ENCODE measurements around the gene RHBDL2. TPM values are rescaled to one million over a fixed set of nuclear protein-coding genes. Genes with fewer than 3 reads are reported as not detected.
"Not testable (repeated sequence)": the region's sequence is repeated elsewhere in the genome, so short reads cannot be mapped to it uniquely, and the experiment has no call there.

The RHBDL2 gene
- 0.35 TPM for total RNA-seq
- 1 to 10 TPM in 1 of 8 donors, under 1 TPM in 7; 0.35 to 1.1 (median 0.60) TPM for polyA plus RNA-seq (ENCODE audit: insufficient read depth in 1 of 8, insufficient read length in 8 of 8, low replicate concordance in 1 of 8)
- long read RNA-seq, donor 1, result 0 reads
- long read RNA-seq, donor 2, result 0 reads
- long read RNA-seq, donor 3, result 0 reads
- long read RNA-seq, donor 4, result 0 reads
- long read RNA-seq, donor 5, partial matches to known transcripts, result 110 of 172 reads
- long read RNA-seq, donor 5, other reads (novel, unspliced or antisense), result 62 of 172 reads
- long read RNA-seq, donor 6, partial matches to known transcripts, result 0 of 8 reads
- long read RNA-seq, donor 6, other reads (novel, unspliced or antisense), result 8 of 8 reads
- long read RNA-seq, donor 7, result 0 reads
- long read RNA-seq, donor 8, result 0 reads
- long read RNA-seq, donor 9, result 0 reads
- long read RNA-seq, donor 10, result 0 reads
- long read RNA-seq, donor 11, partial matches to known transcripts, result 0 of 1 reads
- long read RNA-seq, donor 11, other reads (novel, unspliced or antisense), result 0 of 1 reads

- peak; percentile 50 for DNase-seq
- H3K9me3 ChIP-seq (replicated peaks; ENCODE audit: control insufficient read depth, low read depth, low read length), result no peaks in the 10 kb centered on the region
- 17% methylated on average over 8 of the region's 14 CpGs for WGBS (ENCODE audit: insufficient coverage)
- H3K4me3 ChIP-seq (ENCODE audit: low read length), result peak within 1 kb of the TSS; percentile 31
- peaks cover 10% of the 10 kb centered on the region for H3K4me1 ChIP-seq (ENCODE audit: control insufficient read depth, insufficient read depth, low read length)
- no peaks in the 10 kb centered on the region for H3K36me3 ChIP-seq (ENCODE audit: control insufficient read depth, insufficient read depth, low read length)
- H3K27me3 ChIP-seq (ENCODE audit: control insufficient read depth, insufficient read depth, low read length), result no peaks in the 10 kb centered on the region
- no peak within 1 kb of the TSS for H3K27ac ChIP-seq (ENCODE audit: low read length)
Observed at GRCh38 chr1:38941527-38942019, at the start of gene RHBDL2. Gene RHBDL2 (minus strand): TSS chr1:38941830. CDS start chr1:38919212, 22,618 bp downstream.

- Histone ChIP-seq H3K36me3 (ENCODE audit: control insufficient read depth, insufficient read depth, low read length) (peaks cover 3% of the 10 kb centered on the region), H3K27ac (ENCODE audit: low read length) (peak within 1 kb of the TSS; percentile 88), H3K9me3 (replicated peaks; ENCODE audit: control insufficient read depth, low read depth, low read length) (no peaks in the 10 kb centered on the region), H3K27me3 (ENCODE audit: control insufficient read depth, insufficient read depth, low read length) (no peaks in the 10 kb centered on the region), H3K4me1 (ENCODE audit: control insufficient read depth, insufficient read depth, low read length) (peaks cover 18% of the 10 kb centered on the region), H3K4me3 (ENCODE audit: low read length) (peak within 1 kb of the TSS; percentile 83)
- WGBS (ENCODE audit: insufficient coverage), result under 1% methylated on average over 61 of the region's 76 CpGs
- peak; percentile 99 for DNase-seq
Observed at GRCh38 chr1:38990738-38991637, 49.4 kb upstream of the RHBDL2 start, which contains the start of gene AKIRIN1. Gene AKIRIN1 (plus strand): TSS chr1:38991276. CDS start chr1:38991381, 105 bp downstream.

- Histone ChIP-seq H3K36me3 (ENCODE audit: control insufficient read depth, insufficient read depth, low read length) (no peaks in the 10 kb centered on the region), H3K4me3 (ENCODE audit: low read length) (peak overlapping the region; percentile 63), H3K9me3 (replicated peaks; ENCODE audit: control insufficient read depth, low read depth, low read length) (no peaks in the 10 kb centered on the region), H3K4me1 (ENCODE audit: control insufficient read depth, insufficient read depth, low read length) (peaks cover 18% of the 10 kb centered on the region), H3K27me3 (ENCODE audit: control insufficient read depth, insufficient read depth, low read length) (no peaks in the 10 kb centered on the region), H3K27ac (ENCODE audit: low read length) (peak overlapping the region; percentile 84)
- WGBS (ENCODE audit: insufficient coverage), result no CpG with 5 or more reads among the region's 5 CpGs
- DNase-seq, result peak; percentile 59
Observed at GRCh38 chr1:38990386-38990737, 48.7 kb upstream of the RHBDL2 start.

- no peak overlapping the region for H3K4me3 ChIP-seq (ENCODE audit: low read length)
- H3K4me1 ChIP-seq (ENCODE audit: control insufficient read depth, insufficient read depth, low read length), result peaks cover 18% of the 10 kb centered on the region
- DNase-seq, result no peak
- no peaks in the 10 kb centered on the region for H3K9me3 ChIP-seq (replicated peaks; ENCODE audit: control insufficient read depth, low read depth, low read length)
- no CpG with 5 or more reads among the region's 2 CpGs for WGBS (ENCODE audit: insufficient coverage)
- H3K27me3 ChIP-seq (ENCODE audit: control insufficient read depth, insufficient read depth, low read length), result no peaks in the 10 kb centered on the region
- no peaks in the 10 kb centered on the region for H3K36me3 ChIP-seq (ENCODE audit: control insufficient read depth, insufficient read depth, low read length)
- H3K27ac ChIP-seq (ENCODE audit: low read length), result no peak overlapping the region
Observed at GRCh38 chr1:38989979-38990378, 48.3 kb upstream of the RHBDL2 start.

- no CpG with 5 or more reads among the region's 1 CpG for WGBS (ENCODE audit: insufficient coverage)
- not testable (repeated sequence) for H3K36me3 ChIP-seq (ENCODE audit: control insufficient read depth, insufficient read depth, low read length); H3K9me3 ChIP-seq (replicated peaks; ENCODE audit: control insufficient read depth, low read depth, low read length); H3K4me3 ChIP-seq (ENCODE audit: low read length); DNase-seq; H3K27me3 ChIP-seq (ENCODE audit: control insufficient read depth, insufficient read depth, low read length); H3K4me1 ChIP-seq (ENCODE audit: control insufficient read depth, insufficient read depth, low read length); H3K27ac ChIP-seq (ENCODE audit: low read length)
Observed at GRCh38 chr1:38979380-38979779, 37.8 kb upstream of the RHBDL2 start.

GRCh38 chr1:38978245-38978542 lies 36.6 kb upstream of the RHBDL2 start:
- not testable (repeated sequence) for H3K36me3 ChIP-seq (ENCODE audit: control insufficient read depth, insufficient read depth, low read length); DNase-seq; H3K9me3 ChIP-seq (replicated peaks; ENCODE audit: control insufficient read depth, low read depth, low read length); H3K27ac ChIP-seq (ENCODE audit: low read length); H3K4me3 ChIP-seq (ENCODE audit: low read length); H3K4me1 ChIP-seq (ENCODE audit: control insufficient read depth, insufficient read depth, low read length); H3K27me3 ChIP-seq (ENCODE audit: control insufficient read depth, insufficient read depth, low read length)
- 80% methylated on average over 1 of the region's 6 CpGs for WGBS (ENCODE audit: insufficient coverage)

- H3K4me1 ChIP-seq (ENCODE audit: control insufficient read depth, insufficient read depth, low read length); DNase-seq; H3K4me3 ChIP-seq (ENCODE audit: low read length); H3K36me3 ChIP-seq (ENCODE audit: control insufficient read depth, insufficient read depth, low read length); H3K9me3 ChIP-seq (replicated peaks; ENCODE audit: control insufficient read depth, low read depth, low read length); H3K27ac ChIP-seq (ENCODE audit: low read length); H3K27me3 ChIP-seq (ENCODE audit: control insufficient read depth, insufficient read depth, low read length): not testable (repeated sequence)
- WGBS (ENCODE audit: insufficient coverage), result 95% methylated on average over 7 of the region's 12 CpGs
Observed at GRCh38 chr1:38977399-38978244, 36.0 kb upstream of the RHBDL2 start.

GRCh38 chr1:38973659-38974437 lies 32.2 kb upstream of the RHBDL2 start:
- Histone ChIP-seq H3K4me1 (ENCODE audit: control insufficient read depth, insufficient read depth, low read length) (no peaks in the 10 kb centered on the region), H3K4me3 (ENCODE audit: low read length) (no peak overlapping the region), H3K36me3 (ENCODE audit: control insufficient read depth, insufficient read depth, low read length) (no peaks in the 10 kb centered on the region), H3K27ac (ENCODE audit: low read length) (no peak overlapping the region), H3K9me3 (replicated peaks; ENCODE audit: control insufficient read depth, low read depth, low read length) (peaks cover 3% of the 10 kb centered on the region), H3K27me3 (ENCODE audit: control insufficient read depth, insufficient read depth, low read length) (no peaks in the 10 kb centered on the region)
- DNase-seq, result no peak
- WGBS (ENCODE audit: insufficient coverage), result 89% methylated on average over 5 of the region's 13 CpGs

GRCh38 chr1:38973145-38973544 lies 31.5 kb upstream of the RHBDL2 start:
- not testable (repeated sequence) for H3K36me3 ChIP-seq (ENCODE audit: control insufficient read depth, insufficient read depth, low read length); H3K9me3 ChIP-seq (replicated peaks; ENCODE audit: control insufficient read depth, low read depth, low read length); H3K4me3 ChIP-seq (ENCODE audit: low read length); H3K27ac ChIP-seq (ENCODE audit: low read length); DNase-seq; H3K27me3 ChIP-seq (ENCODE audit: control insufficient read depth, insufficient read depth, low read length); H3K4me1 ChIP-seq (ENCODE audit: control insufficient read depth, insufficient read depth, low read length)
- WGBS (ENCODE audit: insufficient coverage), result 100% methylated on average over 1 of the region's 6 CpGs

All from muscle of leg (tissue), 16 donors.